GM18505 (cell line): ENCODE data around the gene CCND1.

Experiments used
- ATAC-seq: cut with Tn5 transposase; IDR thresholded peaks from one replicate; pipeline ENCODE4 v1.9.1; 2021; ENCODE audit not compliant: unreplicated experiment
- POLR2A ChIP-seq: IDR thresholded peaks from 4 replicates; pipeline ENCODE4 v1.6.1; 2011; ENCODE audit warnings: borderline replicate concordance; ENCODE audit not compliant: insufficient read depth, insufficient read length; ENCODE audit errors: extremely low read depth

The CCND1 gene

GRCh38 chr11:69696749-69697468, 56.0 kb downstream of the CCND1 start:
- ATAC-seq, result no peak
- TF ChIP-seq POLR2A, result no peak

GRCh38 chr11:69697469-69697843, 56.5 kb downstream of the CCND1 start:
- TF ChIP-seq POLR2A, result no peak
- ATAC-seq, result no peak

- ATAC-seq, result no peak
- TF ChIP-seq POLR2A, result no peak
Measured at GRCh38 chr11:69697861-69698260, 56.9 kb downstream of the CCND1 start.

- no peak for TF ChIP-seq POLR2A
- ATAC-seq, result no peak
Measured at GRCh38 chr11:69698362-69698761, 57.4 kb downstream of the CCND1 start.

- no peak for TF ChIP-seq POLR2A
- no peak for ATAC-seq
Measured at GRCh38 chr11:69699213-69699612, 58.3 kb downstream of the CCND1 start.

- no peak for ATAC-seq
- TF ChIP-seq POLR2A, result no peak
Measured at GRCh38 chr11:69700278-69701140, 59.6 kb downstream of the CCND1 start.

- ATAC-seq, result no peak
- no peak for TF ChIP-seq POLR2A
Measured at GRCh38 chr11:69702239-69702691, 61.3 kb downstream of the CCND1 start.

- TF ChIP-seq POLR2A, result no peak
Measured at GRCh38 chr11:69702769-69703452, 62.0 kb downstream of the CCND1 start.

GRCh38 chr11:69703453-69703767, 62.5 kb downstream of the CCND1 start:
- TF ChIP-seq POLR2A, result no peak

More at GRCh38 chr11:69702769-69703452, 62.0 kb downstream of the CCND1 start:
- no peak for ATAC-seq

More at GRCh38 chr11:69703453-69703767, 62.5 kb downstream of the CCND1 start:
- no peak for ATAC-seq
